Transverse colon (tissue), 4 donors: Measurements from ENCODE around the gene ORC3.

Source experiments
- EP300 ChIP-seq: sonication (generic); formaldehyde crosslinking; IDR thresholded peaks from one replicate; pipeline ENCODE4 v1.6.1; 2017; ENCODE audit warnings: antibody characterized with exemption, low read depth
- POLR2A ChIP-seq: fragments of 450-650 bp; IDR thresholded peaks from one replicate; pipeline ENCODE4 v1.6.1; 2016; ENCODE audit warnings: antibody characterized with exemption, mild to moderate bottlenecking, moderate library complexity
- POLR2AphosphoS5 ChIP-seq, 3 donors: sonication (generic); formaldehyde crosslinking; IDR thresholded peaks; one replicate each; pipeline ENCODE4 v1.6.1; 2016; ENCODE audit warnings: antibody characterized with exemption in 3 of 3
- TF ChIP-seq, protein P1 (sequence below), 5 experiments: fragments of 200-600 bp in 3 of 5; fragments of 450-650 bp in 2 of 5; sonication (generic) in 3 of 5; IDR thresholded peaks; 1 replicate in 2 of 5; 2 replicates in 3 of 5; pipeline ENCODE4 v1.5.1; 2016 to 2017; ENCODE audit warnings: antibody characterized with exemption in 5 of 5, inconsistent platforms in 3 of 5, mild to moderate bottlenecking in 2 of 5, moderate library complexity in 1 of 5

DNA sequence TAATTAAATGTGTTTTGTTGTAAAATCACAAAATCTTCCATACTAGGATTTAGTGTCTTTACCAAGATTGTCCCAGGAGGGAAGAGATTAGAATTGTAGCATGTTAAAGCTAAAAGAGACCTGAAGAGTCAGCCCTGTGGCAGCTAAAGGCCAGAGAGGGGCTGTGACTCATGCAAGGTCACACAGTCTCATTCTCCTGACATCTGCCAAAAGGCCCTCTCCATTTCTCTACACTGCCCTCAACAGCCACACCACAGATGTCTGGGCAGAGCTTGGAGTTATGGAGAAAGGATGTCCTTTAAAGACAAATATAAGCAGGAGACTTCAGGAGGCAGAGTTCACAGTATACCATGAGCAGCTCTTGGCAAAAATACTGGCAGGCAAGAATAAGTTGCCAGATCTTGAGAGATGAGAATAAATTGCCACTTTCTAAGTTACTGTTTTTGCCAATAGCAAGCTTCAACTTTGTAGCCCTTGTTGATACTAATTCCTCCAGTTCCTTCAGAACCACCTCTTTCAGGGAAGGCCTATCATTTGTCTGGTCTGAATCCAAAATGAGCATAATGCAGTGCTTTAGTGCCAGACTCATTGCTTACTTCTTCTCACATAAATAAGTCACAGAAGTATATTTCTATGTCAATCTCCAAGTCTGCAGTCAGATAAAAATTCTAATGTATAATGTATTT lies 70.4 kb downstream of the ORC3 start:
- TF ChIP-seq, protein P1, sequence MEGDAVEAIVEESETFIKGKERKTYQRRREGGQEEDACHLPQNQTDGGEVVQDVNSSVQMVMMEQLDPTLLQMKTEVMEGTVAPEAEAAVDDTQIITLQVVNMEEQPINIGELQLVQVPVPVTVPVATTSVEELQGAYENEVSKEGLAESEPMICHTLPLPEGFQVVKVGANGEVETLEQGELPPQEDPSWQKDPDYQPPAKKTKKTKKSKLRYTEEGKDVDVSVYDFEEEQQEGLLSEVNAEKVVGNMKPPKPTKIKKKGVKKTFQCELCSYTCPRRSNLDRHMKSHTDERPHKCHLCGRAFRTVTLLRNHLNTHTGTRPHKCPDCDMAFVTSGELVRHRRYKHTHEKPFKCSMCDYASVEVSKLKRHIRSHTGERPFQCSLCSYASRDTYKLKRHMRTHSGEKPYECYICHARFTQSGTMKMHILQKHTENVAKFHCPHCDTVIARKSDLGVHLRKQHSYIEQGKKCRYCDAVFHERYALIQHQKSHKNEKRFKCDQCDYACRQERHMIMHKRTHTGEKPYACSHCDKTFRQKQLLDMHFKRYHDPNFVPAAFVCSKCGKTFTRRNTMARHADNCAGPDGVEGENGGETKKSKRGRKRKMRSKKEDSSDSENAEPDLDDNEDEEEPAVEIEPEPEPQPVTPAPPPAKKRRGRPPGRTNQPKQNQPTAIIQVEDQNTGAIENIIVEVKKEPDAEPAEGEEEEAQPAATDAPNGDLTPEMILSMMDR (IDR thresholded peaks at IDR 0.05): no peak
- TF ChIP-seq POLR2A: no peak
- TF ChIP-seq POLR2AphosphoS5 (IDR thresholded peaks at IDR 0.05): no peak
- no peak for TF ChIP-seq EP300
